ENCODE results near the gene BET1L. TPM values are rescaled to one million over a fixed set of nuclear protein-coding genes. Genes with fewer than 3 reads are reported as not detected.

Gene BET1L
- total and polyA plus RNA-seq, 10 of the 15 experiments (the other 5 are each of a cell fraction or from before 2014, with no cell fraction given), result 6.7 to 55.4 (median 39.7) TPM

- no peak for TF ChIP-seq NFYB (IDR thresholded peaks at IDR 0.05; ENCODE audit: insufficient read depth, low read depth, low read length)
- no peak for TF ChIP-seq SREBF2 (IDR thresholded peaks at IDR 0.05; ENCODE audit: low read length)
- TF ChIP-seq MXI1 (IDR thresholded peaks at IDR 0.05; ENCODE audit: low read depth, low read length), result peak; percentile 93
- peak; percentile 57 for TF ChIP-seq SP1 (IDR thresholded peaks at IDR 0.05; ENCODE audit: low read depth, low read length)
- no peak for TF ChIP-seq IKZF2 (IDR thresholded peaks at IDR 0.05)
- peak; percentile 5; the same call in 1 of the 2 replicates for TF ChIP-seq ZBTB11 (CRISPR knock-in tag; IDR thresholded peaks at IDR 0.05)
- TF ChIP-seq SMARCA5 (IDR thresholded peaks at IDR 0.05), result no peak
- TF ChIP-seq PBX3 (IDR thresholded peaks at IDR 0.05; ENCODE audit: insufficient replicate concordance, low read depth, low read length), result no peak
- TF ChIP-seq MYB (IDR thresholded peaks at IDR 0.05; ENCODE audit: borderline replicate concordance, low read depth, low read length), result no peak; the same call in 1 of the 2 replicates
- TF ChIP-seq TCF12 (IDR thresholded peaks at IDR 0.05; ENCODE audit: low read depth, low read length), result no peak
- TF ChIP-seq YY1 (IDR thresholded peaks at IDR 0.05; ENCODE audit: low read depth, low read length), result peak; percentile 85
- no peak for TF ChIP-seq BRCA1 (IDR thresholded peaks at IDR 0.05; ENCODE audit: low read depth, low read length)
- TF ChIP-seq STAT1 (conservative IDR thresholded peaks at IDR 0.05), result no peak
- peak; percentile 6; the same call in 1 of the 2 replicates for TF ChIP-seq NR2F1 (conservative IDR thresholded peaks at IDR 0.05)
- peak; percentile 39; the same call in 1 of the 2 replicates for TF ChIP-seq CREM (IDR thresholded peaks at IDR 0.05; ENCODE audit: low read depth)
- peak; percentile 90 for TF ChIP-seq ZBTB40 (IDR thresholded peaks at IDR 0.05; ENCODE audit: borderline replicate concordance)
- no peak for TF ChIP-seq PAX8 (IDR thresholded peaks at IDR 0.05)
- TF ChIP-seq BHLHE40 (IDR thresholded peaks at IDR 0.05; ENCODE audit: borderline replicate concordance in 1 of 2, low read depth in 2 of 2, low read length in 1 of 2), result peak in 1 of 2 experiments; percentile 32; a peak in 1 of 4 replicates
- no peak for TF ChIP-seq TCF3 (IDR thresholded peaks at IDR 0.05; ENCODE audit: borderline replicate concordance, insufficient read depth, low read depth, low read length)
- no peak for TF ChIP-seq NR2C2 (IDR thresholded peaks at IDR 0.05; ENCODE audit: borderline replicate concordance, control insufficient read depth, insufficient read length, low read depth)
Observed at GRCh38 chr11:236774-237767, 29.9 kb upstream of the BET1L start, which contains the start of gene PSMD13 (continued).

Measured in GM12878 (cell line).